Activated CD8-positive, alpha-beta memory T cell treated with anti-CD3 and anti-CD28 coated beads, Interleukin-2, amount 10 ng/mL, durations not matched to agents 7 days and 5 days (primary cell): ENCODE data around the gene NGDN. TPM values are rescaled to one million over a fixed set of nuclear protein-coding genes. Genes with fewer than 3 reads are reported as not detected.

Experiments
- ATAC-seq: fragments of 150-1000 bp; cut with Tn5 transposase; one replicate; pipeline ENCODE4 v1.10.0; 2021; ENCODE audit warnings: moderate library complexity
- CTCF ChIA-PET: fragments of 350-600 bp; sonication (Branson Sonifier 250); formaldehyde crosslinking; loops from one replicate; lab custom pipeline; 2021; ENCODE audit warnings: antibody characterized with exemption; lab: Charles Lee
- DNase-seq: peaks from one replicate; pipeline ENCODE4 v3.0.0-alpha.2; 2020
- H3K27ac Mint-ChIP-seq: one replicate; pipeline ENCODE4 v1.8.0; 2021; ENCODE audit warnings: mild to moderate bottlenecking, mixed read lengths
- H3K27me3 Mint-ChIP-seq: one replicate; pipeline ENCODE4 v1.8.0; 2021; ENCODE audit warnings: mixed read lengths
- H3K36me3 Mint-ChIP-seq: one replicate; pipeline ENCODE4 v1.8.0; 2021; ENCODE audit warnings: mild to moderate bottlenecking, mixed read lengths
- H3K4me1 Mint-ChIP-seq: one replicate; pipeline ENCODE4 v1.8.0; 2021; ENCODE audit warnings: mixed read lengths
- H3K4me3 Mint-ChIP-seq: one replicate; pipeline ENCODE4 v1.8.0; 2021; ENCODE audit warnings: mild to moderate bottlenecking, moderate library complexity, mixed read lengths
- H3K9me3 Mint-ChIP-seq: one replicate; pipeline ENCODE4 v1.8.0; 2022; ENCODE audit warnings: low read depth, mixed read lengths
- total RNA-seq, 2 experiments: library from RNA; stranded (reverse); gene quantifications; one replicate each; pipeline ENCODE4 v1.2.3, GENCODE V29; 2021

NGDN gene
- total RNA-seq, 2 experiments from 2014 or later, result 42.7 to 53.0 TPM

GRCh38 chr14:23434488-23435222, 34.8 kb upstream of the NGDN start:
- CTCF ChIA-PET, result no interaction called here
- Mint-ChIP-seq H3K36me3 (no peaks in the 10 kb centered on the region), H3K27ac (no peak overlapping the region), H3K4me1 (peaks cover 11% of the 10 kb centered on the region), H3K27me3 (no peaks in the 10 kb centered on the region), H3K9me3 (no peaks in the 10 kb centered on the region), H3K4me3 (no peak overlapping the region)
- no peak for DNase-seq
- ATAC-seq, result no peak

- Mint-ChIP-seq H3K27ac (no peak within 1 kb of the TSS), H3K4me1 (peaks cover 3% of the 10 kb centered on the region), H3K9me3 (no peaks in the 10 kb centered on the region), H3K27me3 (no peaks in the 10 kb centered on the region), H3K4me3 (no peak within 1 kb of the TSS), H3K36me3 (no peaks in the 10 kb centered on the region)
- ATAC-seq (no peak), DNase-seq (no peak)
- CTCF ChIA-PET, result no interaction called here
Measured at GRCh38 chr14:23435543-23436326, 33.8 kb upstream of the NGDN start, which contains the start of gene MYH7. Gene MYH7 (minus strand): TSS chr14:23435660. CDS start chr14:23433732, 1,928 bp downstream.

DNA sequence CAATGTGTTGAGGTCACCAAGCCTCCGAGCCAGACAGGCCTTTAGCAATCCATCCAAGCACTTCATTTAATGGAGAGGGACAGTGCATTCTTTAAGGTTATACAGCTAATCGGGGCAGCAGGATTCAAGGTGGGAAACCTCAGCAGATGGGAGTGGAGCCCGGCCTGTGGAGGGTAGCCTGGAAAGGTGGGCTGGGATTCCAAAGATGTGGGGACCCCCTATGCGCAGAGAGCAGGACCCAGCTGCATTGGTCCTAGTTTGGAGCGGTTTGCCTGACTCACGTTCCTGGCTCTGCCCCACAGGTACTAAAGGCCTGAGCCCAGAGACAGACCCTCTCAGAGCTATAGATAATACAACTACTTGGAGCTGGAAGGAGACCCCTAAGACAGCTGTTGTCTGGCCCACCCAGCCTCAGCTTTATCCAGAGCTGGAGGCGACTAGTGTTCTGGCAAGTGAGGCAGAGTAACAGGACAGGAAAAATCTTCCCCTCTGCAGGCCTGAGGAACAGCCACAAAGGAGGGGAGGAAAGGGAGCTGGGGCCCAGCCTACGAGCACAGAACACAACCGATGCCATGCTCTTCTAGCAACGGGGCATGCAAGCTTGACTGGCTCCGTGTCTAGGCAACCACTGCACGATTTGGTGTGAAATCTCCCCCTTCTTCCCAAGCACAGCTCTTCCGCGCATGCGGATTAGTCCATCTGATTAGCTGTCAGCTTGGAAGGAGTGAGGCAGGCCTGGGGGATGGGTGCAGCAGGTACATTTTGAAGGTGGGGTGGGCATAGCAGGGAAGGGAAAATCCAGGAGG, 33.0 kb upstream of the NGDN start:
- H3K9me3 Mint-ChIP-seq, result no peaks in the 10 kb centered on the region
- H3K27me3 Mint-ChIP-seq, result no peaks in the 10 kb centered on the region
- peaks cover 3% of the 10 kb centered on the region for H3K4me1 Mint-ChIP-seq
- no peak overlapping the region for H3K4me3 Mint-ChIP-seq
- CTCF ChIA-PET, result interaction anchor here (0.9 to 1.2 kb wide), 2 partner anchors 12 to 57 kb away, joined by 3 read pairs; no protein-coding TSS in a partner anchor
- ATAC-seq, result no peak
- DNase-seq, result peak; percentile 19
- H3K27ac Mint-ChIP-seq, result no peak overlapping the region
- H3K36me3 Mint-ChIP-seq, result no peaks in the 10 kb centered on the region

- CTCF ChIA-PET, result interaction anchor here (0.9 to 1.2 kb wide), 2 partner anchors 13 to 58 kb away, joined by 3 read pairs; no protein-coding TSS in a partner anchor
- peaks cover 3% of the 10 kb centered on the region for H3K4me1 Mint-ChIP-seq
- H3K9me3 Mint-ChIP-seq, result no peaks in the 10 kb centered on the region
- no peak overlapping the region for H3K4me3 Mint-ChIP-seq
- peak; percentile 21 for DNase-seq
- ATAC-seq, result no peak
- no peaks in the 10 kb centered on the region for H3K27me3 Mint-ChIP-seq
- H3K36me3 Mint-ChIP-seq, result no peaks in the 10 kb centered on the region
- no peak overlapping the region for H3K27ac Mint-ChIP-seq
Measured at GRCh38 chr14:23437133-23438100, 32.1 kb upstream of the NGDN start.

DNA sequence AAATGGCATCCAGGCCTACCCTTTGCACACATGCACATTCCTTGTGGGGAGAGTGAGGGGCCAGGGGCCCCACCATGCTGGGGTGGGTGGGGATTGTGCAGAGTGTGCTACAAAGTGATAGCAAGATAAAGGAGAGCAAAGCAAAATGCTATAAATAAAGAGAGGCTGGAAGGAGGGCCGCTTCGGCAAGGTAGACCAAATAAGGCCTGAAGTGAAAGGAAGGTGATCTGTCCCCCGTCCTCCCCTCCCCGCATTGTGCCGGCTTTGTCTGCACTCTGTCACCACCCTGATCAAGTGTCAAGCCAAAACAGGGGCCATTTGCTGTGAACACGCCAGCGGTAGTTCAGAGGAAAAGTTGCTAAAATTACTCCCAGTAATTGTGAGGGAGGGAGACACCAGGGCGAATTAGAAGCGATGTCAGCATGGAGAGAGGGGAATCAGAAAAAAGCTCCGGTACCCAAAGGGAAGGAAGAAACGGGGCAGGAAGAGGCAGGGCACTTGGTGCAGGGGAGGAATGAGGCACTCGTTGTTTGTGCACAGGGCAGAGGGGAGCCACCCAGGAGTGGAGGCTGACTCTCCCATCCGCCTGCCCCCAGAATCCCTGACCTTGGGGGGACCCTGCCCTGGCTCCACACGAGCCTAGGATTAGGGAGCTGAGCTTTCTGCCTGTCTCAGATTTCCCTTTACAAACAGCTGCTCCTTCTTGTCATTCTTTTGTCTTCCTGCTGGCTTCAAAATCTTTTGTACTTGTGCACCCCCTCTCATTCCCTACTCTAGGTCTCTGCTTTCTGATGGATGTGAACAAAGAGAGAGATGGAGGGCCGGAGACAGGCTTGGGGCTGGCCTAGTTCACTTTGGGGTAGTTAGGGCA, 31.2 kb upstream of the NGDN start:
- H3K27ac Mint-ChIP-seq, result no peak overlapping the region
- H3K4me3 Mint-ChIP-seq, result no peak overlapping the region
- H3K27me3 Mint-ChIP-seq, result peaks cover 2% of the 10 kb centered on the region
- DNase-seq (peak; percentile 32), ATAC-seq (no peak)
- no peaks in the 10 kb centered on the region for H3K36me3 Mint-ChIP-seq
- H3K4me1 Mint-ChIP-seq, result peaks cover 3% of the 10 kb centered on the region
- CTCF ChIA-PET, result interaction anchor here (1.2 to 1.3 kb wide), 2 partner anchors 14 to 121 kb away, joined by 3 to 4 read pairs; no protein-coding TSS in a partner anchor
- no peaks in the 10 kb centered on the region for H3K9me3 Mint-ChIP-seq

DNA sequence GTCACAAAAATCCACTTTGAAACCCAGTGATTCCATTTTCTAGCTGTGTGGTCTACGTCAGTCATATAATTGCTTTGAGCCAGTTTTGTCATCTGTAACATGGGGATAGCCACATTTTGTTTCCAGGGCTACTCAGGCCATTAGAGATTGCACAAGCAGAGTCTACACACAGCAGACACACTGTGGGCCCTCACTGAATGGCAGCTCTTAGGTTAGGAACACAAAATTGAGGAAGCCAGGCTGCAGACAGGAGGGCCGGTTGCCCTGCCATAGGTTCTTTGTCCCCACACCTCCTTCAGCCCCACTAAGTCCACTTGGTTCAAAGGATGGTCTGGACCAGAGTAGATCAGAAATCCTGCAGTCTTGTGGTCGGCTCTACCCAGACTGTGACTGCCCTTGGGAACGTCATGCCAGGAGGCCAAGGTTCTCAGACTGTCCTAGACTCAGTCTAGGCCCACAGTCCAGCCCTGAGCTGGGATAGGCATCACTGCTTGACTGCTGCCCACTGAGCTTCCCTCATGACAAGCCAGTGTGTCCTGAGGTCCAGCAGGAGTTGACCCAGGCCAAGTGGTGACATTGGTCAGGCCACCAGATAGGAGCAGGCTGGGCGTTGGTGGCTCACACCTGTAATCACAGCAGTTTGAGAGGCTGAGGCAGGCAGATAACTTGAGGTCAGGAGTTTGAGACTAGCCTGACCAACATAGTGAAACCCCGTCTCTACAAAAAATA, 30.2 kb upstream of the NGDN start:
- CTCF ChIA-PET, result interaction anchor here (1.3 kb wide), 1 partner anchor 120 kb away, joined by 4 read pairs; no protein-coding TSS in a partner anchor
- no peak overlapping the region for H3K4me3 Mint-ChIP-seq
- DNase-seq (peak; percentile 27), ATAC-seq (no peak)
- H3K9me3 Mint-ChIP-seq, result no peaks in the 10 kb centered on the region
- no peaks in the 10 kb centered on the region for H3K36me3 Mint-ChIP-seq
- no peak overlapping the region for H3K27ac Mint-ChIP-seq
- H3K27me3 Mint-ChIP-seq, result peaks cover 5% of the 10 kb centered on the region
- H3K4me1 Mint-ChIP-seq, result peaks cover 3% of the 10 kb centered on the region

DNA sequence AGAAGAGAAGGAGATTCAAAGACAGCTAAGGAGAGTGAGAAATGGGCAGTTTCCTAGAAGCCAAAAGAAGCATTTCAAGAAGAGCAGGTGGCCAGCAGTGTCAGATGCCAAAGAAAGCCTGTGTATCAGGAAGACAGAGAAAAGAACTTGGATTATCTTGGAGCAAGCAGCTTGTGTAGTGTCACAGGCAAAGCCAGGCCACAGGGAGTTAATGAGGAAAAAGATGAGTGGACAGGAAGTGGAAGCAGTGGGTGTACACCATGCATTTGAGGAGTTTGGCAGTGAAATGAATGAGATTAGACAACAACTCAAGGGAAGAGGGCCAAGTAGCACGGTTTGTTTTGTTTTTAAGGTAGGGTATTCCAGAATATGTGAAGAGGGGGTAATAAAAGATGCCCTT, 28.4 kb upstream of the NGDN start:
- no peak overlapping the region for H3K27ac Mint-ChIP-seq
- DNase-seq (peak; percentile 8), ATAC-seq (peak; percentile 12)
- no peaks in the 10 kb centered on the region for H3K9me3 Mint-ChIP-seq
- no peaks in the 10 kb centered on the region for H3K36me3 Mint-ChIP-seq
- H3K4me1 Mint-ChIP-seq, result peaks cover 3% of the 10 kb centered on the region
- H3K4me3 Mint-ChIP-seq, result no peak overlapping the region
- CTCF ChIA-PET, result no interaction called here
- peaks cover 5% of the 10 kb centered on the region for H3K27me3 Mint-ChIP-seq

DNA sequence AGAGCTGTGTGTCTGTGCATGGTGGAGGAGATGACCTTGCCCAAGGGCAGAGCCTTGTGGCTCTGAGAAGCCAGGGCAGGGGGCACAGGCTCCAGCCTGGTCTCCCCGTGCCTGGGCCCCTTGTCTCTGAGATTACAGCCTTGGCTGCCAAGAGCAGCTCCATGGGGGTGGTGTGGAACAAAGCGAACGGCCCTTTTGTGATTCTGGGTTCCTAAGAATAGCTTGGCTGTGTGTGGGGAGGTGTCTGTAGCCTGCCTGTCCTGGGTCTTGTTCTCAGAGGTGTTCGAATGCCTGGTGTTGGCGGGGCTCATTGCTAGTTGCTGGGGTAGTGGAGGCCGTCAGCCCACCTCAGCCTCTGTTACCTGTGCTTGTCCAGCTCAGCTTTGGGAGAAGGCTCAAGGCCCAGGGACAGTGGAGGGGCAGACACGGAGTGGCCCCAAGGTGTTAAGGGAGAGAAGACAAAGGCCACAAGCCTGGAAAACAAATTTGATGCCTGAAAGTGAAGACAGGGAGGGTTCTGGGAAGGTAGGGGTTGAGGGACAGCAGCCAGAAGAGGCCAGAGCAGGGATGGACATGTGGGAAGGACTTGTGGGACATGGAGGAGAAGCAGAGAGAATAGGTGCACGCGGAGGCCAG, 26.7 kb upstream of the NGDN start:
- no peak overlapping the region for H3K4me3 Mint-ChIP-seq
- CTCF ChIA-PET, result interaction anchor here (1.4 kb wide), 1 partner anchor 13 kb away, joined by 3 read pairs; no protein-coding TSS in a partner anchor
- peaks cover 9% of the 10 kb centered on the region for H3K4me1 Mint-ChIP-seq
- DNase-seq (no peak), ATAC-seq (no peak)
- no peaks in the 10 kb centered on the region for H3K36me3 Mint-ChIP-seq
- H3K27ac Mint-ChIP-seq, result no peak overlapping the region
- H3K9me3 Mint-ChIP-seq, result no peaks in the 10 kb centered on the region
- H3K27me3 Mint-ChIP-seq, result peaks cover 5% of the 10 kb centered on the region

DNA sequence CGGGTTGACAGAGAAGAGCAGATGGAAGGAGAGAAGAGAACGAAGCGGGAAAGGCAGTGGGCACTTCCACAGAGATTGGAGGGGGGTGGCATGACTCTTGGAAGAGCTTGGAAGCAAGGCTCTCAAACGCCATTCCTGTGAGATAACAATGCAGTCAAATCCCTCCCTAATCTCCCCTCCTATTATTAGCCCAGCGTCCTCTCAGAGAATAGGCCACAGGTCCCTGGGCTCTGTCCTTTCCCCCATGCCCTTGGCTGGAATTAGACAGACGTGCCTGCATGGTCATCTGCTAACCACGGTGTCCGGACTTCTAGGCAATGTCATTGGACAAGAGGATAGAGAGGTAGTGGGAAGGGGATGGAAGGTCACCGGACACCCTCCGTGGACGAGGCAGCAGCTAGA, 26.1 kb upstream of the NGDN start:
- DNase-seq, result no peak
- CTCF ChIA-PET, result interaction anchor here (1.4 kb wide), 1 partner anchor 13 kb away, joined by 3 read pairs; no protein-coding TSS in a partner anchor
- H3K4me1 Mint-ChIP-seq, result peaks cover 11% of the 10 kb centered on the region

GRCh38 chr14:23443881-23444280, 25.6 kb upstream of the NGDN start:
- H3K9me3 Mint-ChIP-seq, result no peaks in the 10 kb centered on the region
- CTCF ChIA-PET, result interaction anchor here (1.4 kb wide), 1 partner anchor 14 kb away, joined by 3 read pairs; no protein-coding TSS in a partner anchor
- DNase-seq, result no peak

More for the DNA sequence above, 26.1 kb upstream of the NGDN start:
- no peak for ATAC-seq
- Mint-ChIP-seq H3K27ac (no peak overlapping the region), H3K27me3 (peaks cover 5% of the 10 kb centered on the region), H3K36me3 (peaks cover 2% of the 10 kb centered on the region), H3K9me3 (no peaks in the 10 kb centered on the region), H3K4me3 (no peak overlapping the region)

More at GRCh38 chr14:23443881-23444280, 25.6 kb upstream of the NGDN start:
- peaks cover 2% of the 10 kb centered on the region for H3K36me3 Mint-ChIP-seq
- no peak overlapping the region for H3K4me3 Mint-ChIP-seq
- no peak overlapping the region for H3K27ac Mint-ChIP-seq
- H3K4me1 Mint-ChIP-seq, result peaks cover 11% of the 10 kb centered on the region
- ATAC-seq, result no peak
- H3K27me3 Mint-ChIP-seq, result peaks cover 5% of the 10 kb centered on the region
